Ecto neural progenitor cell (in vitro differentiated cells): ENCODE data around the gene DTNB.

Source experiments
- DNase-seq: peaks from one replicate; pipeline ENCODE4 v3.0.0-alpha.2; 2018; ENCODE audit warnings: low spot score

Gene DTNB

DNA sequence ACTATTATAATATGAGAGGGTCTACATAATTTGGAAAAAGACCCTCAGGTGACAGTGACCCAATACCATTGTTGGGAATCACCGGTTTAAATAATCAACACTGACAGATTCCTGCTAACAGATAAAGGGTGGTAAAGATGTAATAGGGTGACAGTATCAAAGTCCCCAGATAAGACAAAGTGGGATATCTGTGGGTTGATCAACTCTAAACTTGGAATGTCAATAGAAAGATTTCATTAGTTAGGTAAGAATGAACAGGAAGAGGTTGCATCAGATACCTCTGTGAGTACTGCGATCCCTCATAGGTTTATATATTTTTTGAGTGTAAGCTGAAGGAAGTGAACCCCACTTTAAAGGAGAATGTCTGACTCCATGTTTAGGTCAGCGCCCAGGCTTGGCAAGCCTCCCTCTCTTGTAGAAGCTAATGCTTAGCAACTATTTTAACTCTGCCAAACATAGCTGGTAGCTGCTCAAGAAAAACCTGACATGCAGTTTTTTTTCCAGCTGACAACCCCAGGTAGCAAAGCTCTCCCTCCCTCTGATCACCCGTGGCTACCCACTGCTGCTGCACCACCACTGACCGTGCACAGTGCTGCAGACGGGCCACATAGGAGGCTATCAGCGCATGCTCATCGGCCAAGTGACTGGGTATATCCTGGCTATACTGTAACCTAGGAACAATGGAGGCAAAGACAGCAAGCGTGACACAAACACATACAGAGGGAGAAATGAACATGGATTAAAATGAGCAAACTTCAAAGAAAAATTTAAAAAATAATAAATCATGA lies 218.4 kb downstream of the DTNB start:
- DNase-seq, result no peak

DNA sequence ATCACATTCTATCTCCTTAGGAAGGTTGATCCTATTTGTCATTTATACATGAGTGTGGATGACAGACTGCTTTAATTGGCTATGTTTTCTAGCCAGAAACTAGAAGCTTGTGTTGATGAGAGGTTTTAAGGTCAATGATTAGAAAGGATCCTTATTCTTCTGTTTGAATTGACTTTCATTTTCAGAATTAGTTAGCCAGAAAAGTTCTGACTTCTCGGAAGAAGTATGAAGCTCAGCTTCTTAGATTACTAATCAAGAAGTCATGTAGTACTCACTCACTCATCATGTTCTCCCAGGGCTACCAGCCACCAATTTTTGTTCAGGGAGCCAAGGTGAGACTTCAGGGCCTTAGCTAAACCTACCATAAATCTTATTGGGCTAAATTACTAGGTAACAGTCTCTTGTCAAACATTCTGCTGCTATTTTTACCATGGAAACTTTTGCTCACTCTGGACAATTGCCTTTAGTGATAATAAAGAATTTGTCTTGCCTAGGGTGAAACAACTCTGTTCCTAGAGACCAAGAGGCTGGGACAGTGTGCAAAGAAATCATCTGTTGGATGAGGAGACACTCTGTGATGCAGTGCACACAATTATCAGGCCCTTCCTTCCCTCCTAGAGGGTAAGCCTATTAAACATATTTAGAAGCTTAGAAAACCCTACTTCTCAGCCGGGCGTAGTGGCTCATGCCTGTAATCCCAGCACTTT lies 220.0 kb downstream of the DTNB start:
- DNase-seq, result no peak

GRCh38 chr2:25448808-25449207 lies 224.6 kb downstream of the DTNB start:
- DNase-seq, result no peak

- no peak for DNase-seq
These were observed 226.4 kb downstream of the DTNB start for GRCh38 chr2:25447018-25447417.

DNA sequence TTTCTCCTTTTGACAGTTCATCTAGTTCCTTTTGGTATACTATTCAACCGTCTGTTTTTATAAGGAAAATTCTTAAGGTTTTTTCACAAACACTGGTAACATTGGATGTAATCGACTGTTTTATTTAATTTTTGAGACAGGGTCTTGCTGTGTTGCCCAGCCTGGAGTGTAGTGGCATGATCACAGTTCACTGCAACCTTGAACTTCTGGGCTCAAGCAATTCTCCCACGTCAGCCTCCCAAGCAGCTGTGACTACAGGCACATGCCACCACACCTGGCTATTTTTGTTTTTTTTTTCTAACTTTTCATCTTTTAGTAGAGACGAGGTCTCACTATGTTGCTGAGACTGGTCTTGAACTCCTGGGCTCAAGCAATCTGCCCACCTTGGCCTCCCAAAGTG lies 227.3 kb downstream of the DTNB start:
- no peak for DNase-seq

DNA sequence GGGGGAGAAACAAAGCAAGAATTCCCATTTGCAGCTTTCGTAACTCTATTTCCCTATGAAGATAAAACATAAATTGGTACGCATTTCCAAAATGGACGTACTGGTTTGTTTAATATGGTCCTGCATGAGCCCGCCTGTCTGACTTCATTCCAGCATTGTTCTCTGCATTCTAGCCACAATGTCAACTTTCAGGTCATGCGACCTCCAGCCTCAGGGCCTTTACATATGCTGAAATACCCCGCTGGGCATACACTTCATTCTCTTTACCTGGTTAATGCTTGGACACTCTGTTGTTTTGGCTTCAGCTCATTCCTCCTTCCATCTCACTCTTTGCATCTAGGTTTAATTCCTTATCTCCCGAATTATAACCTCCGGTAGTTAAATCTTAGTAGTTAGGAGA lies 227.9 kb downstream of the DTNB start:
- DNase-seq, result no peak

DNA sequence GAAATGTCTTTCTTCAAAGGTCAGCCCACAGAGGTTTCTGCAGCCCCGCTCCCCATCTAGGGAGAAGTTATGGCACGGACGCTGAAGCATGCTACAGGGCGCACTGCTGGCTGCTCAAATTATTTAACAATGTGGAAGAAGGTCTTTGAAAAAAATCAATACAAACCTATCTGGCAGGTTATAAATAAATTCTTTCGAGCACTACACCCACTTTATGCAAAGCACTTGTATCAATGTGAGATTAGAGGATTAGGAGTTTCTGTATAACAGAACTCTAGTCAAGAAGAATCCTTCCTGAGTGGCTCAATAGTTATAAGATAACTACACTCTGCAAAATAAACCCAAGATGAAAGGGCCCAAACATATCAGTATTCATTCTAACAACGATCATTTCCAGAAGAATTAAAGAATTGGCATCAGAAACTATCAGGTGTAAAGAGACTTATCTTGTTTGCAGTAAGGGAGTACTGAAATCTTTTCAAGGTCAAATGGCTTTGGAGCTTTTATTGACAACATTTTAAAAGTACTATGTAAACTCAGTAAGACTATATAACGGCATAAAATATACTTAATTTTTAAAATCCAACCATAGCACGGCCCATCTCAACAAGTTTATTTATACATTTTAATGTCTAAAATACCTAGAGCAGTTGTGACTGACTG lies 228.6 kb downstream of the DTNB start:
- no peak for DNase-seq

GRCh38 chr2:25443766-25444165 lies 229.6 kb downstream of the DTNB start:
- no peak for DNase-seq

DNA sequence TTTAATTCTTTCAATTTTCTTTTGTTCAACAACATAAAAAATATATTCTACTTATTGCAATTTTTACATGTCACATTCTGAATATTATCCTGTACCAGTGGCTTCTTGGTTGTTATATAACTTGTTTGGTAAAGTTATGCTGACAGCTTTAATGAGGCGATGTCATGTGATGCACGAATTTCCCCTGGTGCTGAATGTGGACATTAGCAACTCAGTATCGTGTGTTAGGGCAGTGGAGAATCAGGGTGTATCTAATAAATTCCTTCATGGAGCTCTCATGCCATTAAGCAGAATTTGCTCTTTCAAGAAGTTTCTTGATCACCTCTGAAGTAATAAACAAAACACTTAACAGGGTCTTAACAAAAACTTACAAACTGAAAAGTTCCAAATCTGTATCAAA lies 232.0 kb downstream of the DTNB start:
- no peak for DNase-seq

- DNase-seq, result no peak
These were observed 234.6 kb downstream of the DTNB start for GRCh38 chr2:25438793-25439192.

DNA sequence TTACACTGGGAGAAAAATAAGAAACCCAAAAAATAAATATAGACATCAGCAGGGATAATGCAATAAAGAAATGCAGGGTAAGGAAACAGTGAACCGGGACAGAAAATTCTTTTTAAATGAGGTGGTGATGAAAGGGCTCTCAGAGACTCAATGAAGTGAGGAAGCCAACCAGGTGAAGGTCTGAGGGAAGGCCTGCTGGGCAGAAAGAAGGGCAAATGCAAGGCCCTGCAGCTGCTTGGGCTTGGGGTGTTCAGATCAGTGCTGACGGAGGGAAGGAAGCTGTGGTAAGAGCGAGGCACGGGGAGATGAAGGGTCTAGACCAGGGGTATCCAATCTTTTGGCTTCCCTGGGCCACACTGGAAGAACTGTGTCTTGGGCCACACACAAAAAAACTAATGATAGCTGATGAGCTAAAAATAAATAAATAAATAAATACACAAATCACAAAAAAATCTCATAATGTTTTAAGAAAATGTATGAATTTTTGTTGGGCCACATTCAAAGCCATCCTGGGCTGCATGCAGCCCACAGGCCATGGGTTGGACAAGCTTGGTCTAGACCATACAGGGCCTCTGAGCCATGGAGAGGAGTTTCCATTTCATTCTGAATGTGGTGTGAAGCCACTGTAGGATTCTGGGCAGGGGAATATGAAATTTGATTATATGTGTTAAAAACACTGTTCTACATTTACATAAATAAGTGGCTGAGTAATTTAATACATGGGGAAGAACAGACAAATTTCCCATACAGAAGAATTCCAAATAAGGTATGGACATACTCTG lies 235.3 kb downstream of the DTNB start:
- no peak for DNase-seq

- no peak for DNase-seq
These were observed 238.0 kb downstream of the DTNB start for GRCh38 chr2:25435421-25435820.

DNA sequence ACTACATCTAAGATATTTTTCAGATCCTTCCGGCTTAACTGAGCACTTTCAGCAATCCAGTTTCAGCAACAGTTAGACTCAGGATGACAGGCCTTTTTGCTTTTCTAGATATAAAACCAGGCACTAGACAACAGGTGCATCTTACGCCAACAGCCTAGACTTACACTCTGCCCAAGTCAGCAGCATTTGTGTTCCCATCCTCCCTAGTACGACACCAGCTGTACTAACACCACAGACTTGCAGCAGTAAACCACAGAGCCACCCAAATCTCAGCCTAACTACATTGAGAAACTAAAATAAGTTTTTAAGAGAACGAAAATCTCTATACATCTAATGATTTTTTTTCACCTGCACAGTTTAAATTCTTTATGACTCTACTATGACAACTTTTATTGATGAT lies 241.8 kb downstream of the DTNB start:
- DNase-seq, result no peak

DNA sequence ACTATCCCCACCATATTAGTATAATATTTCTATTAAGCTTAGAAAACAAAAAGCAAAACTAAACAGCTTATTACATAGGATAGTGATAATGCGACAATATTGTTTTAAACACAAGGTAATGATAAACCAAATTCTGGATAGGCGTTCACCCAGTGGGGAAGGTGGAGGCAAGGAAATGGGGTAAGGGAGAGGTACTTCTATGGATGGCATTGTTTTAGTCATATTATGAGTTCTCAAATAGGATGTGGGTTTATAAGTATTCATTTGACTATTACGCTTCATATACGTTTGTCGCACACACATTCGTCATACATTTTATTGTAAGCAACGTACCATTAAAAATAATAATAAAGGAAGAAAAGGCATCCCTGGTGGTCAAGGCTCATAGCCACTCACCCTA lies 242.8 kb downstream of the DTNB start:
- DNase-seq, result no peak

DNA sequence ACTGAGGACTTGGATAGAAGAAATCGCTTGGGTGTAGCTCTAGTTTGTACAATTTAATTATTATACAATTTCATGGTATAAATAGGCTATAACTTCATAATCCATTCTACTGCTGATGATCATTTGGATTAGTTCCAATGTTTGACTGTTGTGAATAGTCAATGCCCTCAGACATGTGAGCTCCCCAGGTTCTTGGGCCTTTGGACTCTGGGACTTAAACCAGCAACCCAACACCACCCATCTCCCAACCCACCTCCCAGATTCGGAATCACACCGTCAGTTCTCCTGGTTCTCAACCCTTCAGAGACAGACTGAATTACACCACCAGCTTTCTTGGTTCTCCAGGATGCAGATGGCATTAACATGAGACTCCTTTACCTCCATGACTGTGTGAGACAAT lies 247.1 kb downstream of the DTNB start:
- no peak for DNase-seq

DNA sequence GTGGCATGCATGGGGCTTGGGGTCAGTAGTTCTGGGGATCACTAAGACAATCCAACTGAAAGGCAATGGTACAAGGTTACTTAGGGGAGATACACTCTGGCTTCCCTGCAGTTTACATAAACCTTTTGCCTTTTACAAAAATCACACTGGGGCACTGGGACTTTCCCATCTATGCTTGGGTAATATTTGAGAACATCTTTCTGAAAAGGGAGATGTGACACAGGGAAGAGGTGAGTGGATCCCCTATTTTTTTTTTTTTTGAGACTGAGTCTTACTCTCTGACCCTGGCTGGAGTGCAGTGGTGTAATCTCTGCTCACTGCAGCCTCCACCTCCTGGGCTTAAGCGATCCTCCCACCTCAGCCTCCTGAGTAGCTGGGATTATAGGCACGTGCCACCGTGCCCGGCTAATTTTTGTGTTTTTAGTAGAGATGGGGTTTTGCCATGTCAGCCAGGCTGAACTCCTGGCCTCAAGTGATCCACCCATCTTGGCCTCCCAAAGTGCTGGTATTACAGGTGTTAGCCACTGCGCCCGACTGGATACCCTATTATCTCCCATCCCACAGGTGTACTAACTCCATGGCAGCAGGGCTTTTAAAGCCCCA lies 248.8 kb downstream of the DTNB start:
- no peak for DNase-seq

- DNase-seq, result no peak
These were observed 251.5 kb downstream of the DTNB start for GRCh38 chr2:25421820-25422411.

- DNase-seq, result no peak
These were observed 252.1 kb downstream of the DTNB start for GRCh38 chr2:25421289-25421688.

DNA sequence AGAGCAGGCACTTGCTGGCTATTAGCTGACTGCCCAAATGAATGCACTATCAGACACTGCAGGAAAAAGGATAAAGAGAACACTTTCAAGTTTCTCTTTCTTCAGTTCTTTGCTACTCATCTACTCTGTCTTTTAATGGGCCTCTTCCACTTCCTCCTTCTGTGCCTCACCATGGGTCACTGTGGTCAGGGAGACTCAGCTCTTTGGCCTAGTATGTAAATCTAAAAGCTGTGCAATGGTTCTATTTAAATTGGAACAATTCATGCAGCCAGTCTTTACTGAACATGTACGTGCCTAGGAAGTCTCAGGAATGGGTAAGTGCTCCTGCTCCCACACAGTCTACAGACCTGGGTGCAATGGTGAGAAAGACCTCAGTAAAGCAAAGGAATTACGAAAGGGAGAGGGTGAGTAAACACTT lies 252.5 kb downstream of the DTNB start:
- no peak for DNase-seq

DNA sequence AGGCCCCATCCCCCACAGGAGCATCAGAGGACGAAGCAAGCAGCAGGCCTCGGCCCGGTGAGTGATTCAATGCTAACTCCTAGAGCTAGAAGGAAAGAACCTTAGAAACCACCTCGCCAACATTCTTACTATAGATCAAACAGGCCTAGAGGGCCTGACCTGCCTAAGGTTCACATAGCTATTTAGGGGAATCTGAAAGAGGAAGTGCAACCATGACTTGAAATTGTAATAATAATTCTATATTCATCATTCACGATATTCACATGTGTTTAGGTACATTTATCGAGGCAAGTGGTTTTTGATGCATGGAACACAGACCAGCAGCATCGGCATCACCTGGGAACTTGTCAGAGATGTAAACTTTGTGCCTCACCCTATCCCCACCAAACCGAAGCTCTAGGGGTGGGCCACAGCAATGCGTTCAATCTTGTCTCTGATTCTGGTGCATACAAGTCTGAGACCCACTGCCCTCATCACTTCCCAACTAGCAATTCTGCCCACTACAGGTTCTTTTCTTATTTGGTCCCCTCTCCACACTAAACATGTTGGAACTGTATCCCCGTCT lies 253.6 kb downstream of the DTNB start:
- DNase-seq, result no peak
